ENCODE measurements around the gene CPSF4L.

CPSF4L gene

GRCh38 chr17:73292031-73292531 is 30.4 kb upstream of the CPSF4L start:
- Histone ChIP-seq H3K9ac (ENCODE audit: insufficient read length) (no peak overlapping the region), H3K36me3 (ENCODE audit: insufficient read depth, low read length) (no peaks in the 10 kb centered on the region), H3K27ac (no peak overlapping the region), H3K9me3 (ENCODE audit: low read depth, low read length) (no peaks in the 10 kb centered on the region), H3K4me3 (no peak overlapping the region)
- no peak for DNase-seq (ENCODE audit: low read depth, low spot score)
- no peak for TF ChIP-seq FOXP2 (optimal IDR thresholded peaks at IDR 0.05; ENCODE audit: control extremely low read depth, extremely low read length, insufficient read depth)
- TF ChIP-seq POLR2AphosphoS5 (IDR thresholded peaks at IDR 0.05; ENCODE audit: borderline replicate concordance, low read depth, low read length) = no peak
- no peak for TF ChIP-seq EZH2 (IDR thresholded peaks at IDR 0.05)

GRCh38 chr17:73291260-73291801 is 29.7 kb upstream of the CPSF4L start:
- no peaks in the 10 kb centered on the region; the same call in 1 of the 2 replicates for H3K36me3 ChIP-seq (ENCODE audit: insufficient read depth, low read length)
- H3K27ac ChIP-seq = no peak overlapping the region
- DNase-seq (ENCODE audit: low read depth, low spot score) = no peak
- H3K9ac ChIP-seq (ENCODE audit: insufficient read length) = no peak overlapping the region
- H3K4me3 ChIP-seq = no peak overlapping the region
- no peaks in the 10 kb centered on the region for H3K9me3 ChIP-seq (ENCODE audit: low read depth, low read length)
- TF ChIP-seq EZH2 (IDR thresholded peaks at IDR 0.05) = no peak
- no peak for TF ChIP-seq FOXP2 (optimal IDR thresholded peaks at IDR 0.05; ENCODE audit: control extremely low read depth, extremely low read length, insufficient read depth)
- TF ChIP-seq POLR2AphosphoS5 (IDR thresholded peaks at IDR 0.05; ENCODE audit: borderline replicate concordance, low read depth, low read length) = no peak

- DNase-seq (ENCODE audit: low read depth, low spot score) = no peak
- TF ChIP-seq EZH2 (IDR thresholded peaks at IDR 0.05) (no peak), POLR2AphosphoS5 (IDR thresholded peaks at IDR 0.05; ENCODE audit: borderline replicate concordance, low read depth, low read length) (no peak), FOXP2 (optimal IDR thresholded peaks at IDR 0.05; ENCODE audit: control extremely low read depth, extremely low read length, insufficient read depth) (no peak)
- Histone ChIP-seq H3K9ac (ENCODE audit: insufficient read length) (no peak overlapping the region), H3K36me3 (ENCODE audit: insufficient read depth, low read length) (no peaks in the 10 kb centered on the region; the same call in 1 of the 2 replicates), H3K27ac (no peak overlapping the region), H3K9me3 (ENCODE audit: low read depth, low read length) (no peaks in the 10 kb centered on the region), H3K4me3 (no peak overlapping the region)
Observed at GRCh38 chr17:73290399-73291259, 28.9 kb upstream of the CPSF4L start.

- H3K27ac ChIP-seq = no peak overlapping the region
- H3K4me3 ChIP-seq = no peak overlapping the region
- no peak for TF ChIP-seq EZH2 (IDR thresholded peaks at IDR 0.05)
- TF ChIP-seq FOXP2 (optimal IDR thresholded peaks at IDR 0.05; ENCODE audit: control extremely low read depth, extremely low read length, insufficient read depth) = no peak
- no peak for TF ChIP-seq POLR2AphosphoS5 (IDR thresholded peaks at IDR 0.05; ENCODE audit: borderline replicate concordance, low read depth, low read length)
- DNase-seq (ENCODE audit: low read depth, low spot score) = no peak
- H3K9me3 ChIP-seq (ENCODE audit: low read depth, low read length) = no peaks in the 10 kb centered on the region
- H3K36me3 ChIP-seq (ENCODE audit: insufficient read depth, low read length) = no peaks in the 10 kb centered on the region; the same call in 1 of the 2 replicates
- no peak overlapping the region for H3K9ac ChIP-seq (ENCODE audit: insufficient read length)
Observed at GRCh38 chr17:73289549-73290254, 28.0 kb upstream of the CPSF4L start.

- Histone ChIP-seq H3K36me3 (ENCODE audit: insufficient read depth, low read length) (no peaks in the 10 kb centered on the region; the same call in 1 of the 2 replicates), H3K27ac (no peak overlapping the region), H3K9me3 (ENCODE audit: low read depth, low read length) (no peaks in the 10 kb centered on the region), H3K4me3 (no peak overlapping the region), H3K9ac (ENCODE audit: insufficient read length) (no peak overlapping the region)
- no peak for DNase-seq (ENCODE audit: low read depth, low spot score)
- no peak for TF ChIP-seq FOXP2 (optimal IDR thresholded peaks at IDR 0.05; ENCODE audit: control extremely low read depth, extremely low read length, insufficient read depth)
- TF ChIP-seq POLR2AphosphoS5 (IDR thresholded peaks at IDR 0.05; ENCODE audit: borderline replicate concordance, low read depth, low read length) = no peak
- TF ChIP-seq EZH2 (IDR thresholded peaks at IDR 0.05) = no peak
Observed at GRCh38 chr17:73288534-73289302, 27.0 kb upstream of the CPSF4L start.

- DNase-seq (ENCODE audit: low read depth, low spot score) = no peak
- H3K4me3 ChIP-seq = no peak overlapping the region
- no peaks in the 10 kb centered on the region; the same call in 1 of the 2 replicates for H3K36me3 ChIP-seq (ENCODE audit: insufficient read depth, low read length)
- no peak overlapping the region for H3K9ac ChIP-seq (ENCODE audit: insufficient read length)
- H3K9me3 ChIP-seq (ENCODE audit: low read depth, low read length) = no peaks in the 10 kb centered on the region
- TF ChIP-seq FOXP2 (optimal IDR thresholded peaks at IDR 0.05; ENCODE audit: control extremely low read depth, extremely low read length, insufficient read depth) (no peak), EZH2 (IDR thresholded peaks at IDR 0.05) (no peak), POLR2AphosphoS5 (IDR thresholded peaks at IDR 0.05; ENCODE audit: borderline replicate concordance, low read depth, low read length) (no peak)
- H3K27ac ChIP-seq = no peak overlapping the region
Observed at GRCh38 chr17:73286863-73287296, 25.2 kb upstream of the CPSF4L start.

GRCh38 chr17:73285916-73286862 is 24.5 kb upstream of the CPSF4L start:
- Histone ChIP-seq H3K36me3 (ENCODE audit: insufficient read depth, low read length) (no peaks in the 10 kb centered on the region; the same call in 1 of the 2 replicates), H3K4me3 (no peak overlapping the region), H3K27ac (no peak overlapping the region), H3K9ac (ENCODE audit: insufficient read length) (no peak overlapping the region), H3K9me3 (ENCODE audit: low read depth, low read length) (no peaks in the 10 kb centered on the region)
- DNase-seq (ENCODE audit: low read depth, low spot score) = no peak
- no peak for TF ChIP-seq EZH2 (IDR thresholded peaks at IDR 0.05)
- no peak for TF ChIP-seq POLR2AphosphoS5 (IDR thresholded peaks at IDR 0.05; ENCODE audit: borderline replicate concordance, low read depth, low read length)
- no peak for TF ChIP-seq FOXP2 (optimal IDR thresholded peaks at IDR 0.05; ENCODE audit: control extremely low read depth, extremely low read length, insufficient read depth)

Data from SK-N-MC (cell line).